ENCODE results near the gene FAM120B.

DNA sequence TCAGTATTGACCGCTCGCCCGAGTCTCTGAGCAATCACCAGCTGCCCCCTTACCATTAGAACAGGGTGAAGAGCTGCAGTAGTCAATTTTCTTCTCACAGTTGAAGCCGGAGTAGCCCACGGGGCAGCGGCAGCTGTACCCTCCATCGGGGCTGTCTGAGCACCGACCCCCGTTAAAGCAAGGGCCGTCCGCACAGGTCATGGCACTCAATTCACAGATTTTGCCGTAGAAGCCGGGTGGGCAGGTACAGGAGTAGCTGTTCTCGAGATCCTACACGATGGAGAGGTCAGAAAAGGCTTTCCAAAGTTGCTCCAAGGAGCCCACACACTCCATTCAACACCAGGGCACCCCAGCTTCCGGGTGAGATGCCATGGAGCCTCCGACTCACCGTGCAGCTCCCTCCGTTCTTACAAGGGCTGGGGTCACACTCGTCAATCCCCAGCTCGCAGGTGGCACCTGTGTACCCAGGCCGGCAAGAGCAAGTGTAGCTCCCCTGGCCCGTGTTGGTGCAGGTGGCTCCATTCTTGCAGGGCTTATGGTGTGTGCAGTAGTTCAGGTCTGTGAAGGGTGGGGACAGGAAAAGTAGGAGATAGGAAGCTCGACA, 21.6 kb upstream of the FAM120B start:
- TF ChIP-seq, protein P1, sequence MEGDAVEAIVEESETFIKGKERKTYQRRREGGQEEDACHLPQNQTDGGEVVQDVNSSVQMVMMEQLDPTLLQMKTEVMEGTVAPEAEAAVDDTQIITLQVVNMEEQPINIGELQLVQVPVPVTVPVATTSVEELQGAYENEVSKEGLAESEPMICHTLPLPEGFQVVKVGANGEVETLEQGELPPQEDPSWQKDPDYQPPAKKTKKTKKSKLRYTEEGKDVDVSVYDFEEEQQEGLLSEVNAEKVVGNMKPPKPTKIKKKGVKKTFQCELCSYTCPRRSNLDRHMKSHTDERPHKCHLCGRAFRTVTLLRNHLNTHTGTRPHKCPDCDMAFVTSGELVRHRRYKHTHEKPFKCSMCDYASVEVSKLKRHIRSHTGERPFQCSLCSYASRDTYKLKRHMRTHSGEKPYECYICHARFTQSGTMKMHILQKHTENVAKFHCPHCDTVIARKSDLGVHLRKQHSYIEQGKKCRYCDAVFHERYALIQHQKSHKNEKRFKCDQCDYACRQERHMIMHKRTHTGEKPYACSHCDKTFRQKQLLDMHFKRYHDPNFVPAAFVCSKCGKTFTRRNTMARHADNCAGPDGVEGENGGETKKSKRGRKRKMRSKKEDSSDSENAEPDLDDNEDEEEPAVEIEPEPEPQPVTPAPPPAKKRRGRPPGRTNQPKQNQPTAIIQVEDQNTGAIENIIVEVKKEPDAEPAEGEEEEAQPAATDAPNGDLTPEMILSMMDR (IDR thresholded peaks at IDR 0.05; ENCODE audit: low read length): no peak
- TF ChIP-seq EZH2 (IDR thresholded peaks at IDR 0.05; ENCODE audit: borderline replicate concordance, low read length): no peak
